ENCODE data around the gene MUC2.

The MUC2 gene

GRCh38 chr11:1089738-1090599 is 15.3 kb downstream of the MUC2 start:
- DNase-seq (ENCODE audit: extremely low spot score), result no peak
- ChIA-PET POLR2A (no interaction called here), CTCF (no interaction called here)
- TF ChIP-seq ELF4 (IDR thresholded peaks at IDR 0.05) (no peak), LEF1 (IDR thresholded peaks at IDR 0.05; ENCODE audit: borderline replicate concordance) (no peak), ARNT (IDR thresholded peaks at IDR 0.05) (no peak), SUZ12 (IDR thresholded peaks at IDR 0.05) (no peak), BHLHE40 (IDR thresholded peaks at IDR 0.05; ENCODE audit: borderline replicate concordance) (no peak), TARDBP (IDR thresholded peaks at IDR 0.05) (no peak), FOXK2 (IDR thresholded peaks at IDR 0.05) (no peak), ZNF384 (IDR thresholded peaks at IDR 0.05) (no peak)

- ChIA-PET POLR2A (no interaction called here), CTCF (no interaction called here)
- no peak for DNase-seq (ENCODE audit: extremely low spot score)
- TF ChIP-seq HDGF (IDR thresholded peaks at IDR 0.05; ENCODE audit: borderline replicate concordance) (no peak), FOXA1 (IDR thresholded peaks at IDR 0.05) (no peak), TARDBP (IDR thresholded peaks at IDR 0.05) (no peak), LEF1 (IDR thresholded peaks at IDR 0.05; ENCODE audit: borderline replicate concordance) (no peak), NFRKB (IDR thresholded peaks at IDR 0.05) (no peak), CTBP1 (IDR thresholded peaks at IDR 0.05; ENCODE audit: borderline replicate concordance) (no peak), FOXK2 (IDR thresholded peaks at IDR 0.05) (no peak), SUZ12 (IDR thresholded peaks at IDR 0.05) (no peak), FOXM1 (IDR thresholded peaks at IDR 0.05; ENCODE audit: borderline replicate concordance) (no peak), BHLHE40 (IDR thresholded peaks at IDR 0.05; ENCODE audit: borderline replicate concordance) (no peak), ZNF384 (IDR thresholded peaks at IDR 0.05) (no peak), L3MBTL2 (conservative IDR thresholded peaks at IDR 0.05) (no peak), ELF4 (IDR thresholded peaks at IDR 0.05) (no peak), PKNOX1 (IDR thresholded peaks at IDR 0.05) (no peak), SP1 (IDR thresholded peaks at IDR 0.05) (no peak), ARNT (IDR thresholded peaks at IDR 0.05) (no peak)
These were observed 16.1 kb downstream of the MUC2 start for GRCh38 chr11:1090600-1091331.

- DNase-seq (ENCODE audit: extremely low spot score), result no peak
- POLR2A ChIA-PET, result no interaction called here
- TF ChIP-seq LEF1 (IDR thresholded peaks at IDR 0.05; ENCODE audit: borderline replicate concordance), result no peak
- no peak for TF ChIP-seq L3MBTL2 (conservative IDR thresholded peaks at IDR 0.05)
- TF ChIP-seq FOXK2 (IDR thresholded peaks at IDR 0.05), result no peak
- TF ChIP-seq NFRKB (IDR thresholded peaks at IDR 0.05), result no peak
- no peak for TF ChIP-seq ZNF384 (IDR thresholded peaks at IDR 0.05)
- CTCF ChIA-PET, result no interaction called here
These were observed 16.8 kb downstream of the MUC2 start for GRCh38 chr11:1091332-1092083.

- DNase-seq (ENCODE audit: extremely low spot score), result no peak
- CTCF ChIA-PET, result no interaction called here
- POLR2A ChIA-PET, result no interaction called here
- no peak for TF ChIP-seq NFRKB (IDR thresholded peaks at IDR 0.05)
These were observed 17.5 kb downstream of the MUC2 start for GRCh38 chr11:1092145-1092670.

GRCh38 chr11:1092919-1093318 is 18.2 kb downstream of the MUC2 start:
- no peak for DNase-seq (ENCODE audit: extremely low spot score)
- ChIA-PET POLR2A (no interaction called here), CTCF (no interaction called here)
- no peak for TF ChIP-seq TARDBP (IDR thresholded peaks at IDR 0.05)
- no peak for TF ChIP-seq FOXA1 (IDR thresholded peaks at IDR 0.05)
- TF ChIP-seq FOXK2 (IDR thresholded peaks at IDR 0.05), result no peak
- TF ChIP-seq LEF1 (IDR thresholded peaks at IDR 0.05; ENCODE audit: borderline replicate concordance), result no peak
- no peak for TF ChIP-seq ELF4 (IDR thresholded peaks at IDR 0.05)
- no peak for TF ChIP-seq L3MBTL2 (conservative IDR thresholded peaks at IDR 0.05)
- TF ChIP-seq PKNOX1 (IDR thresholded peaks at IDR 0.05), result no peak
- TF ChIP-seq ARNT (IDR thresholded peaks at IDR 0.05), result no peak
- no peak for TF ChIP-seq FOXM1 (IDR thresholded peaks at IDR 0.05; ENCODE audit: borderline replicate concordance)
- no peak for TF ChIP-seq BHLHE40 (IDR thresholded peaks at IDR 0.05; ENCODE audit: borderline replicate concordance)
- no peak for TF ChIP-seq SP1 (IDR thresholded peaks at IDR 0.05)

- TF ChIP-seq TARDBP (IDR thresholded peaks at IDR 0.05) (no peak), CTBP1 (IDR thresholded peaks at IDR 0.05; ENCODE audit: borderline replicate concordance) (no peak), FOXM1 (IDR thresholded peaks at IDR 0.05; ENCODE audit: borderline replicate concordance) (no peak), PKNOX1 (IDR thresholded peaks at IDR 0.05) (no peak)
These were observed 25.1 kb downstream of the MUC2 start for GRCh38 chr11:1099519-1100355.

More at GRCh38 chr11:1099519-1100355, 25.1 kb downstream of the MUC2 start:
- ChIA-PET CTCF (no interaction called here), POLR2A (no interaction called here)
- DNase-seq (ENCODE audit: extremely low spot score), result no peak

All from HEK293T (cell line).